Esophagus squamous epithelium (tissue), 5 donors: Measurements from ENCODE around the gene MYPN. TPM values are rescaled to one million over a fixed set of nuclear protein-coding genes. Genes with fewer than 3 reads are reported as not detected.

ENCODE experiments used
- DNase-seq: peaks from one replicate; lab custom pipeline; 2025; lab: John Stamatoyannopoulos, UW
- H3K27ac ChIP-seq, 4 donors: fragments of 200-600 bp; sonication (generic); one replicate each; pipeline ENCODE4 v1.5.1; 2016 to 2019; ENCODE audit warnings: mild to moderate bottlenecking in 1 of 4
- H3K27me3 ChIP-seq, 4 donors: fragments of 200-600 bp; sonication (generic); 1 replicate in 3 of 4; 2 replicates in 1 of 4; pipeline versions ENCODE4 v1.5.1 to v1.6.0; 2017 to 2021; ENCODE audit warnings: antibody characterized with exemption in 1 of 4
- H3K36me3 ChIP-seq, 3 donors: fragments of 200-600 bp; sonication (generic); one replicate each; pipeline ENCODE4 v1.5.1; 2016 to 2019
- H3K4me1 ChIP-seq, 3 donors: fragments of 200-600 bp; sonication (generic); one replicate each; pipeline ENCODE4 v1.5.1; 2017 to 2019
- H3K4me3 ChIP-seq, 4 donors: fragments of 200-600 bp; sonication (generic); 1 replicate in 3 of 4; 2 replicates in 1 of 4; pipeline ENCODE4 v1.5.1; 2016 to 2019; ENCODE audit warnings: mild to moderate bottlenecking in 2 of 4, moderate library complexity in 1 of 4
- H3K9me3 ChIP-seq, 3 donors: fragments of 200-600 bp; sonication (generic); one replicate each; pipeline ENCODE4 v1.5.1; 2016 to 2019
- CTCF ChIP-seq, 6 experiments: fragments of 450-650 bp in 4 of 6; fragments of 200-600 bp in 2 of 6; sonication (generic) in 2 of 6; IDR thresholded peaks; one replicate each; pipeline ENCODE4 v1.5.1; 2016 to 2019; ENCODE audit warnings: antibody characterized with exemption in 6 of 6, mild to moderate bottlenecking in 4 of 6, moderate library complexity in 4 of 6
- POLR2A ChIP-seq, 4 donors: fragments of 450-650 bp; IDR thresholded peaks; one replicate each; pipeline ENCODE4 v1.6.1; 2017; ENCODE audit warnings: antibody characterized with exemption in 4 of 4, mild to moderate bottlenecking in 4 of 4, moderate library complexity in 3 of 4
- WGBS, 2 donors: methylation state at CpG; one replicate each; pipeline ENCODE4 v1.1.5; 2018; 5-methylcytosine and 5-hydroxymethylcytosine counted together
- intact Hi-C: fragments of 100-400 bp; cut with DNase I; formaldehyde crosslinking; loops from one replicate; pipeline ENCODE4 v1.15.0; 2022
- total RNA-seq, 4 donors: library from RNA; depleted of rRNA; stranded (reverse); fragments of >200 nt; gene quantifications; one replicate each; pipeline ENCODE4 v1.1.0, GENCODE V29; 2016
- donor health status: DM: yes; HTN: yes; CAD: no.

The MYPN gene
- total RNA-seq, 4 donors from 2014 or later = not detected

GRCh38 chr10:68253346-68253745, 144.1 kb downstream of the MYPN start:
- WGBS, 2 donors = 15 to 40% methylated on average over 1 of the region's 1 CpG
- Histone ChIP-seq H3K27ac (no peak overlapping the region), H3K27me3 (no peaks in the 10 kb centered on the region), H3K36me3 (no peaks in the 10 kb centered on the region), H3K9me3 (no peaks in the 10 kb centered on the region), H3K4me1 (no peaks in the 10 kb centered on the region), H3K4me3 (no peak overlapping the region)
- intact Hi-C loops = no loop called here
- DNase-seq = no peak
- no peak for TF ChIP-seq POLR2A (IDR thresholded peaks at IDR 0.05)
- TF ChIP-seq CTCF (IDR thresholded peaks at IDR 0.05) = no peak

- intact Hi-C loops = no loop called here
- Histone ChIP-seq H3K27ac (no peak overlapping the region), H3K4me1 (no peaks in the 10 kb centered on the region), H3K9me3 (no peaks in the 10 kb centered on the region), H3K4me3 (no peak overlapping the region), H3K36me3 (no peaks in the 10 kb centered on the region), H3K27me3 (no peaks in the 10 kb centered on the region)
- DNase-seq = no peak
- WGBS, 2 donors = 83 to 96% methylated on average over 5 to 8 of the region's 8 CpGs
- no peak for TF ChIP-seq CTCF (IDR thresholded peaks at IDR 0.05)
- no peak for TF ChIP-seq POLR2A (IDR thresholded peaks at IDR 0.05)
These were observed 152.0 kb downstream of the MYPN start for GRCh38 chr10:68261132-68261856.

Other genes with a start within 250 kb of the MYPN start
- gene SIRT1, start 224.8 kb upstream of the MYPN start, total RNA-seq = 10 to 100 TPM in 1 of 4 donors, 1 to 10 TPM in 3; 7.4 to 19.8 (median 7.7) TPM
- 10 to 100 TPM; 23.6 to 47.5 (median 35.0) TPM for gene HERC4, start 34.2 kb upstream of the MYPN start, total RNA-seq
- gene ATOH7, start 122.6 kb downstream of the MYPN start, total RNA-seq = not detected
- gene HNRNPH3, start 222.6 kb downstream of the MYPN start, total RNA-seq = 10 to 100 TPM; 10.7 to 43.6 (median 37.0) TPM
- gene PBLD, start 223.4 kb downstream of the MYPN start, total RNA-seq = 1 to 10 TPM; 1.1 to 2.7 (median 2.3) TPM